NCI-H1436 treated with DMSO at 0.1 percent for 48 hours (cell line): Measurements from ENCODE around the gene ADIG.

Experiments
- DNase-seq: peaks from one replicate; lab custom pipeline; 2025; lab: John Stamatoyannopoulos, UW

Gene ADIG

DNA sequence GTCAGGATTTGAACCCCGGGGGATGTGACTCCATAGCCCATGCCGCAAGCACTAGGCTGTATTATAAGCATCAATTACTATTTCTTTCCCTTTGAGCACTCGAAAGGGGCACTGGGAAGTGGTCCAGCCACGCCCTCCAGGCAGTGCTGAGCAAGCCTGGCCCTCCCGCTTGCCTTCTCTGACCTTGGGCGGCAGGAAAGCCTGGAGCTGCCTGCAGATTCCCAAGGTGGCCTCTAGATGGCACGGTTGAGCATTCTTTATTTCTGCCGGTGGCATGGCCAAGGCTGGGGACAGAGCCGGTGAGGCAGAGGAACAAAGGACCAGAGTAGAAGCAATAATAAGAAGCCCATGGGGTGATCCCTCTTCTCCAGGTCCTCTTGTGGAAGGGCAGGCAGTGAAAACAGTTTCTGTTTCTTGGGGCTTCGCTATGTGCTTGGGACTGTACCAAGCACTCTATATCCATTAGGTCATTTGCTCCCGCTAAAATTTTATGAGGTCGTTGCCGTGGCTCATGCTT is 52.6 kb downstream of the ADIG start:
- peak; percentile 3 for DNase-seq

DNA sequence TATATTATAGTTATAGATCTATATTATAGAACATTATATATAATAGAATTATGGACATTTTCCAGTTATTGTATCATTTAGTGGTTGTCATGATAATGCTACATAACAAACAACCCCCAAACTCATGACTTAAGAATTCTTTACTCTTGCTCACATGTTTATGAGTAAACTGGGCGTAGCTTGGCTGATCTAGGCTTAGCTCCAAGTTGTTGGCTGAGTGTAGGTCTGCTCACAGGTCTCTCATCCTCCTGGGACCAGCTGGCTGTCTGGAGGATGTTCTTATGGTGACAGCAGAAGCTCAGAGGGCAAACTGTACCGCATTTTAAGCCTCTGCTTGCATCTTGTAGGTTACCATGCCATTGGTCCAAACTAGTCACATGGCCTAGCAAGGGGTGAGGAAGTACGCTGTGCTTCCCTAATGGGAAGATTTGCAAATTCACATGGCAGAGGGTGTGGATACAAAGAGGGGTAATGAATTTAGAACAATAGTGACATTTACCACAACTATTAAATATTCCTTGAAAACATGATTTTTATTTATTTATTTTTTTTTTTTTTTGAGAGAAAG is 54.8 kb downstream of the ADIG start:
- DNase-seq: no peak
